ENCODE data around the gene CEP70.

- TF ChIP-seq PATZ1 (CRISPR knock-in tag; IDR thresholded peaks at IDR 0.05; ENCODE audit: borderline replicate concordance) (no peak), TOX (CRISPR knock-in tag; IDR thresholded peaks at IDR 0.05; ENCODE audit: borderline replicate concordance) (no peak), SNAI2 (CRISPR knock-in tag; IDR thresholded peaks at IDR 0.05) (no peak)
These were observed 34.9 kb downstream of the CEP70 start for GRCh38 chr3:138559134-138559533.
